Measurements from ENCODE around the gene INHBE.

- TF ChIP-seq CTCF (IDR thresholded peaks at IDR 0.05) = no peak
- TF ChIP-seq EP300 (IDR thresholded peaks at IDR 0.05) = no peak
Observed at GRCh38 chr12:57444744-57445143, 10.4 kb upstream of the INHBE start.
